GM18511 (cell line): Measurements from ENCODE around the gene CNST.
"Not testable (repeated sequence)": the region's sequence is repeated elsewhere in the genome, so short reads cannot be mapped to it uniquely, and the experiment has no call there.

ENCODE experiments used
- ATAC-seq: cut with Tn5 transposase; IDR thresholded peaks from one replicate; pipeline ENCODE4 v1.9.1; 2021; ENCODE audit warnings: mild to moderate bottlenecking, moderate library complexity; ENCODE audit not compliant: unreplicated experiment

Gene CNST

GRCh38 chr1:246554201-246554600, 12.1 kb upstream of the CNST start:
- ATAC-seq: no peak

DNA sequence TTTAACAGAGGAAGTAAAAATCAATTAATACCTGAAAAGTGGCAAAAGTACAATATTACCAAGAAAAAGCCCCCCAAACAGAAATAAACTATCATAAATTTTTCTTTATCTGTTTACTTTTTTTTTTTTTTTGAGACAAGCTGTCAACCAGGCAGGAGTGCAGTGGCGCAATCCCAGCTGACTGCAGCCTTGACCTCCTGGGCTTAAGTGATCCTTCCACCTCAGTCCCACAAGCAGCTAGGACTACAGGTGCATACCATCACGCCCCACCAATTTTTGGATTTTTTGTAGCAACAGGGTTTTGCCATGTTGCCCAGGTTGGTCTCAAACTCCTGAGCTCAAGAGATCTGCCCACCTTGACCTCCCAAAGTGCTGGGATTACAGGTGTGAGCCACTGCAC, 8.2 kb upstream of the CNST start:
- no peak for ATAC-seq

DNA sequence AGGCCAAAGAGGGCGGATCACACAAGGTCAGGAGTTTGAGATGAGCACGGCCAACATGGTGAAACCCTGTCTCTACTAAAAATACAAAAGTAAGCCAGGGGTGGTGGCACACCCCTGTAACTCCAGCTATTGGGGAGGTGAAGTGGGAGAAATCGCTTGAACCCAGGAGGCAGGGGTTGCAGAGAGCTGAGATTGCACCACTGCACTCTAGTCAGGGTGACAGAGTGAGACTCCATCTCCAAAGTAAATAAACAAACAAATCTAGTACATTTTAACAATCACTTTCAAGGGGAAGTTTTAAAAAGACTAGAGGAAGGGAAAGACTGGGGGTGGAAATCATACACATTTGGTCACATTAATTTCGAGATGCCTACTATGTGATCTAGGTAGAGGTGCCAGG, 6.9 kb upstream of the CNST start:
- no peak for ATAC-seq

DNA sequence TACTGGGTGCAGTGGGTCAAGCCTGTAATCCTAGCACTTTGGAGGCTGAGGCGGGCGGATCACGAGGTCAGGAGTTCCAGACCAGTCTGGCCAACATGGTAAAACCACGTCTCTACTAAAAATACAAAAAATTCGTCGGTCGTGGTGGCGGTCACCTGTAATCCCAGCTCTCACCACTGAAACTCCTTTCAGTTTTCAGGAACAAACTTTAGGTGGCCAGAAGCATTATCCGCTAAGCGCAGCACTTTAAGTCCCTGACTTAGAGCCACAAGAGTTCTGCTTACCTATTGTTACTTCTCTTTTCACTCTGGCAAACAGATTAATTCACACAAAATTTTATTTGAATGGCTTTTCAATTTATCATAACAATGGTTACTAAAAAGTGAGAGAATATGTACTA, 5.4 kb upstream of the CNST start:
- ATAC-seq: not testable (repeated sequence)

DNA sequence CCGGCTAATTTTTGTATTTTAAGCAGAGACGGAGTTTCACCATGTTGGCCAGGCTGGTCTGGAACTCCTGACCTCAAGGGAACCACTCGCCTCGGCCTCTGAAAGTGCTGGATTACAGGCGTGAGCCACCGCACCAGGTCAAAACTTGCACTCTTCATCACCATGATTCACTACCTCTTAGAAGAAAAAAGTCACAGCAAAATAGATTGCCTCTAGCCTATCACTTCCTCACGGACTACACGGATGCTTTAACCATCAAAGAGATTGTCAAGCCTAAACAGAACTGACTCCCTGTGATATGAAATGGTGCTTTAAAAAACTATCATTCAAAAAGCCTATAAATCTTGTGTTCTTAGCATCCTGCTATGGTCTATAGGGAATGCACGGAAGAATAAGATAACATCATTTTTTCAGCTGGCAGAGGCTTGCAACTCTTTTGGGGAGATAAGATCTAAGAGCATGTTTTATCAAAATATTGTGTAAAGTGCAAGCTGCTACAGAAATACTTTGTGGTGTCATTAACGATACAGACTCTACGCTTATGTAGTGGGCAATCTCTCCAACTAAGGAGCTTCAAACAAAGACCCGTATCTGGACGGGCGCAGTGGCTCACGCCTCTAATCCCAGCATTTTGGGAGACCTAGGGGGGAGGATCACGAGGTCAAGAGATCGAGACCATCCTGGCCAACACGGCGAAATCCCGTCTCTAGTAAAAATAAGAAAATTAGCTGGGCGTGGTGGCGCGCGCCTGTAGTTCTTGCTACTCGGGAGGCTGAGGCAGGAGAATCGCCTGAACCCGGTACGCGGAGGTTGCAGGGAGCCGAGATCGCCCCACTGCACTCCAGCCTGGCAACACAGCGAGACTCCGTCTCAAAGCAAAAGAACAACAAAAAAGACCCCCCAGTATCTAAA, 1.2 kb upstream of the CNST start:
- no peak for ATAC-seq

GRCh38 chr1:246565751-246566127, 517 bp upstream of the CNST start:
- ATAC-seq: no peak

DNA sequence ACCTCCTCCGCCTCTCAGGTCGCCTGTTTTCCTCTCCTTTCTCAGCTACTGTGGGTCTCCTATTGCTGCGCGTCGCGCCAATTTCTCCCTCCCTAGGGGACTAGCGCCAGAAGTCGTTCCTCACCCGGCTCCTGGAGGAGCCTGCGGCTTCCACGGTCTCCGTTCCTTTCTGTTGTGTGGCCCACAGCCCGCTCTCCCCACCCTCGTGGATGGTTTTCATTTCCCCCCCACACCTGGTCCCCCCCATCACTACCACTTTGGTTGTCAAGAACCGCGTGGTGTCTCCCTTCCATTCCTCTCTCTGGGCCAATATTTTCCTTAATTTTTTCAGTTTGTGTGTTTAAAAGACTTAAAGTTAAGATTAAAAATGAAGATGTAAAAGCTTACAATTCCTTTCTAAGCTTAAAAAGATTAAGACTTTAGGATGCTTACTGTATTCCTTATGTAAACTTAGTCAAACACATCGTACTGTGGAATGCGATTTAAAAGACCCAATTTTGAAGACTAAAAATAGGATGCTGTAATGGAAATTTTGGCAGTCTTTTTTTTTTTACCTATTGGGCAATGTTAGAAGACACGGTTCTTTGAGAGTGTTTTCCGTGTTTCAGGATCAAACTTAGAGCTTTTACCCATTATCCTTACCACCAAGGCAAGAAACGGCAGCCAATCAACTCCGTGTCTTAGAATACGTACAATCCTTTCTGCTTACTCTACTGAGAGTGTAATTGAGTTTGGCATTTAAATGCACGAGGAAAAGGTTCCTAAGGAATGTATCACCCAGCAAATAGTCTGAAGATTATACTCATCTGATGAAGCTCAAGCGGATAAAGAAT, 773 bp downstream of the CNST start:
- ATAC-seq: peak; percentile 34

DNA sequence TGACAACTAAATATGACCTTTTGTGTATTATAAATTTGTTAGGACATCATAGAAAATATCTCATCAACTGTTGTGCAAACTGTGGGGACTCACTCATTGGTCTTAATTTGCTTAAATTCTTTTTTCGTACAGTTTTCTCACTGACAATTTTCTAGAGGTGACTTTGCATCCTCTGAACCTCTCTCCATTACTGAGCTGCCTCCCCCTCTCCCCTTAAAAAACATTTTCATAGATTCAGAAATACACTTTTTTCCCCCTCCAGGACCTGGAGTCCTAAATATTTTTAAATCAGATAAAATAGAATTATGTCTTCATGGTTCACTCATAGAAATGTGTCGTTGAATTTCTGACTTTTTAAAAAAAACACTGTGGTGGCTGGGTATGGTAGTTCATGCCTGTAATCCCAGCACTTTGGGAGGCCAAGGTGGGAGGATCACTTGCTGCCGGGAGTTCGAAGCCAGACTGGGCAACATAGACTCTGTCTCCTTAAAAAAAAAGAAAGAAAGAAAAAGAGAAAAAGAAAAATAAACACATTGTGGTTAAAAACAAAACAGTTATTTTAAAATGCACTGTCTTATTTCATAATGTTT, 1.5 kb downstream of the CNST start:
- no peak for ATAC-seq

GRCh38 chr1:246569248-246570238, 3.3 kb downstream of the CNST start:
- ATAC-seq: no peak

- not testable (repeated sequence) for ATAC-seq
Measured at GRCh38 chr1:246571309-246571708, 5.1 kb downstream of the CNST start.

DNA sequence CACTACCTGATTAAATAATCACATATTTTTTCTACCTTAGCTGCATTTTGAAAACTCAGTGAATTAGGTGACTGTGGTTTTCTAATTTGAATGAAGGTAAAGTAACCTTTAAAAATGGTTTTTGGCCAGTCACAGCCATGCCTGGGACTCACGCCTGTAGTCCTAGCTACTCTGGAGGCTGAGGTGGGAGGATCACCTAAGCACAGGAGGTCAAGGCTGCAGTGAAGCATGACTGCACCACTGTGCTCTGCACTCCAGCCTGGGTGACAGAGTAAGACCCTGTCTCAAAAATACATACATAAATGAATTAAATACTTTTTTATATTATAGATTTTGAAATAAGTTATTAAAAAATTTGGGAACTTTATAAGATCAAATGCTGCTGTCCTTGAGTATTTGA, 5.7 kb downstream of the CNST start:
- ATAC-seq: no peak

DNA sequence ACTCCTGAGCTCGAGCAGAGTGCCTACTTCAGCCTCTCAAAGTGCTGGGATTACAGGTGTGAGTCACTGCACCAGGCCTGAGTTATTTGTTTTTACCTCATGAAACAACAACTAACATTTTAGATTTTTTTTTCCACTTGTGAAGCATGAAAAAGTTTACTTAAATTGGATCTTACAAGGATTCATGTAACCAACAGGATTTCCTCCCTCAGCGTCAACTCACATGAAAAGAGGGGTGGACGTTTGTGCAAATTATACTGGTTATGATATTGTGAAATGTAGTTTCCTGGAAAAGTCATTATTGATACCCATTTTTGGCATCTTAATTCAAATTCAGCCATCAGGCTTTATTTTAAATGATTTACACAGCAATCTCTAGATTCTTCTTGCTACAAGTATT, 6.5 kb downstream of the CNST start:
- no peak for ATAC-seq

DNA sequence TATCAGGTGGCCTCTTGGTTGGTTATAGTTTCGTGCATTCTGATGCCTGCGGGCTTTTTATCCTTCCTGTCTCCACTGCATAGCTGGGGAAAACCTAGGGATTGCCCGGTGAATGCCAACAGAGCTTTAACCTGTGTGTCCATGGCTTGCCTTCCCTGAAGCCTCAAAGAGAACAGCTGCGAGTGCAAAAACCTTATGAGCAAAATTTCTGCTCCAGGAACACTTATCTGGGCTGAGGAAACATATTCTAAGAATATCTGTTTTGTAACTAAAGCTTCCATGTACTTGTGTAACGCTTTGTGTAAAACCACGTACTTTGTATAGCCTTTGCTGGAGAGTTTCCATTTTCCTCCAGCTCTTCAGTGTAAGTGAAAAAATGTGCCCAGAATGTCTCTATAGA, 7.2 kb downstream of the CNST start:
- no peak for ATAC-seq

DNA sequence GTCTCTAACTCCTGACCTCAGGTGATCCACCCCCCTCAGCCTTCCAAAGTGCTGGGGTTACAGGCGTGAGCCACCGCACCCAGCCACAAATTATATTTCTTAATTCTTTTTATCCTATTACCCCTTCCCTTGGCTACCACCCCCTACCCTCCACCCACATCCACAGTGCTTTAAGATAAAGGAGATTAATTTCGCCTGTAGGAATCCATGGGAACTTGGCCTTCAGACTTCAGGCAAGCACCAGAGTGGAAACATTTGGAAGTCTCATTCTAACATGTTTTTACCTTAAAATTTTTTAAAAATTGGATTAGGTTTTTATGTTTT, 10.4 kb downstream of the CNST start:
- no peak for ATAC-seq

GRCh38 chr1:246577082-246577719, 10.9 kb downstream of the CNST start:
- ATAC-seq: no peak

- ATAC-seq: no peak
Measured at GRCh38 chr1:246577720-246578106, 11.5 kb downstream of the CNST start.

- ATAC-seq: peak; percentile 85
Measured at GRCh38 chr1:246579818-246580217, 13.6 kb downstream of the CNST start.

DNA sequence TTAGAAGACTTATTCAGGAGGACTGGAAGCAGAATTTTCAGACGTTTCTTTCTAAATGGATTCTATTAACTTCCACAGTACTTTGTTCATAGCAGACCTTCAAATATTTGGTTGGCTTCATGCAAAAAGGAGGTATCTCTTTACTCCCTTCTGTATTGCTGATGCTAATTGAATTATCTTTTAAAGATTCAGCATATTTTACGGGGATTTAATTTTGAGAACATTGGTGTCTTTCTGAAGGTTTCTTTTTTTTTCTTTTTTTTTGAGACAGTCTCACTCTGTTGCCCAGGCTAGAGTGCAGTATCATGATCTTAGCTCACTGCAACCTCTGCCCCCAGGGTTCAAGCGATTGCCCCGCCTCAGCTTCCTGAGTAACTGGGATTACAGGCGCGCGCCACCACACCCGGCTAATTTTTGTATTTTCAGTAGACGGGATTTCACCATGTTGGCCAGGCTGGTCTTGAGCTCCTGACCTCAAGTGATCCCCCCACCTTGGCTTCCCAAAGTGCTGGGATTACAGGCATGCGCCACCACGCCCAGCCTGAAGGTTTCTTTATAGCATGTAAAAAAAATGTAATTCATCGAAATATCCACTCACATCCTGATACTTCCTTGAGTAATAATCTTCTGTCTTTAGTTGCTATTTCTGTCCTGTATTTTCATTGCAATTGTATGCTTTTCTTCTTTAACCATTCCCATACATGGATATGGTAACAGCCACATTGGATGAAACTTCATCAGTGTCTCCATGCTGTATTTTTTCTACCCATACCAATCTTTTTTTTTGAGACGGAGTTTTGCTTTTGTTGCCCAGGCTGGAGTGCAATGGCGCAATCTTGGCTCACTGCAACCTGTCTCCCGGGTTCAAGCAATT, 14.5 kb downstream of the CNST start:
- no peak for ATAC-seq
